CD14-positive monocyte (primary cell): ENCODE measurements around the gene CORO1C. TPM values are rescaled to one million over a fixed set of nuclear protein-coding genes. Genes with fewer than 3 reads are reported as not detected.

ENCODE experiments used
- DNase-seq, 3 donors: peaks; one replicate each; pipeline ENCODE4 v3.0.0-alpha.2; 2011 to 2022
- H2AFZ ChIP-seq: 2 replicates; pipeline ENCODE4 v1.6.0; 2012; ENCODE audit warnings: mild to moderate bottlenecking, low read depth, low read length, inconsistent platforms; ENCODE audit not compliant: insufficient read depth, poor library complexity, severe bottlenecking
- H3K27ac ChIP-seq, 2 donors: 1 replicate in 1 of 2; 2 replicates in 1 of 2; pipeline ENCODE4 v1.5.1; 2012 to 2013; ENCODE audit warnings: low read length in 2 of 2, control low read depth in 1 of 2, inconsistent platforms in 1 of 2, low read depth in 1 of 2, mild to moderate bottlenecking in 1 of 2
- H3K27me3 ChIP-seq, 2 donors: one replicate each; pipeline versions ENCODE4 v1.6.0 to v1.6.1; 2011 to 2013; ENCODE audit warnings: low read length in 2 of 2; ENCODE audit not compliant: control insufficient read depth in 2 of 2, insufficient read depth in 2 of 2
- H3K36me3 ChIP-seq, 2 donors: replicated peaks in 1 of 2; 1 replicate in 1 of 2; 2 replicates in 1 of 2; pipeline versions ENCODE4 v1.5.1 to v1.6.1; 2012 to 2013; ENCODE audit warnings: low read length in 2 of 2, control low read depth in 1 of 2, inconsistent platforms in 1 of 2, mild to moderate bottlenecking in 1 of 2; ENCODE audit not compliant: insufficient read depth in 2 of 2, control insufficient read depth in 1 of 2
- H3K4me1 ChIP-seq, 2 donors: 1 replicate in 1 of 2; 2 replicates in 1 of 2; pipeline versions ENCODE4 v1.5.1 to v1.6.1; 2012 to 2013; ENCODE audit warnings: low read length in 2 of 2, control low read depth in 1 of 2, inconsistent platforms in 1 of 2, mild to moderate bottlenecking in 1 of 2, moderate library complexity in 1 of 2; ENCODE audit not compliant: insufficient read depth in 2 of 2, control insufficient read depth in 1 of 2
- H3K4me2 ChIP-seq: replicated peaks from 2 replicates; pipeline ENCODE3; 2012; ENCODE audit warnings: low read length, moderate library complexity, mild to moderate bottlenecking; ENCODE audit not compliant: poor library complexity, severe bottlenecking; ENCODE audit errors: extremely low read depth
- H3K4me3 ChIP-seq, 3 experiments: fragments of 200-600 bp in 1 of 3; sonication (generic) in 1 of 3; replicated peaks in 1 of 3; 1 replicate in 2 of 3; 2 replicates in 1 of 3; pipeline ENCODE4 v1.5.1; 2011 to 2013; ENCODE audit warnings: low read length in 3 of 3, mild to moderate bottlenecking in 3 of 3, control low read depth in 2 of 3, low read depth in 2 of 3, inconsistent platforms in 1 of 3, moderate library complexity in 1 of 3
- H3K79me2 ChIP-seq: 2 replicates; pipeline ENCODE4 v1.6.0; 2012; ENCODE audit warnings: mild to moderate bottlenecking, control low read depth, inconsistent platforms, low read length, moderate library complexity; ENCODE audit not compliant: insufficient read depth
- H3K9ac ChIP-seq: 2 replicates; pipeline ENCODE4 v1.6.0; 2017; ENCODE audit warnings: low read length, mild to moderate bottlenecking; ENCODE audit not compliant: insufficient read depth, poor library complexity, severe bottlenecking
- H3K9me3 ChIP-seq, 2 donors: replicated peaks in 1 of 2; 1 replicate in 1 of 2; 2 replicates in 1 of 2; pipeline versions ENCODE4 v1.5.1 to v1.6.1; 2012 to 2013; ENCODE audit warnings: low read length in 2 of 2, control low read depth in 1 of 2; ENCODE audit not compliant: control insufficient read depth in 1 of 2, insufficient read depth in 1 of 2
- H4K20me1 ChIP-seq: 2 replicates; pipeline ENCODE4 v1.6.0; 2012; ENCODE audit warnings: mild to moderate bottlenecking, low read length, control low read depth, moderate library complexity; ENCODE audit not compliant: insufficient read depth
- H3K27ac Mint-ChIP-seq, 7 donors: one replicate each; pipeline ENCODE4 v1.8.0; 2020; ENCODE audit warnings: mild to moderate bottlenecking in 7 of 7, mixed read lengths in 7 of 7, moderate library complexity in 6 of 7, inconsistent platforms in 2 of 7
- H3K27me3 Mint-ChIP-seq, 3 donors: one replicate each; pipeline ENCODE4 v1.8.0; 2021 to 2022; ENCODE audit warnings: low read depth in 3 of 3, mild to moderate bottlenecking in 3 of 3, mixed read lengths in 3 of 3, moderate library complexity in 3 of 3, inconsistent platforms in 1 of 3
- H3K36me3 Mint-ChIP-seq, 2 donors: one replicate each; pipeline ENCODE4 v1.8.0; 2020; ENCODE audit warnings: mixed read lengths in 2 of 2, inconsistent platforms in 1 of 2, mild to moderate bottlenecking in 1 of 2
- H3K4me1 Mint-ChIP-seq: one replicate; pipeline ENCODE4 v1.8.0; 2020; ENCODE audit warnings: mild to moderate bottlenecking, mixed read lengths
- H3K4me3 Mint-ChIP-seq, 2 donors: one replicate each; pipeline ENCODE4 v1.8.0; 2020; ENCODE audit warnings: mild to moderate bottlenecking in 2 of 2, mixed read lengths in 2 of 2, moderate library complexity in 1 of 2
- H3K9me3 Mint-ChIP-seq, 7 donors: one replicate each; pipeline ENCODE4 v1.8.0; 2020 to 2022; ENCODE audit warnings: mixed read lengths in 7 of 7, mild to moderate bottlenecking in 6 of 7, moderate library complexity in 6 of 7, inconsistent platforms in 2 of 7
- WGBS: methylation state at CpG from one replicate; pipeline ENCODE4 v1.1.5; 2013; ENCODE audit warnings: missing lambda C conversion rate; ENCODE audit not compliant: insufficient coverage; 5-methylcytosine and 5-hydroxymethylcytosine counted together
- intact Hi-C, 2 donors: fragments of 100-400 bp; cut with micrococcal nuclease; formaldehyde crosslinking; loops; one replicate each; pipeline versions ENCODE4 v1.15.0 to v1.15.1; 2023
- polyA plus RNA-seq, 3 donors: library from polyadenylated mRNA; depleted of rRNA in 1 of 3; unstranded in 2 of 3; stranded (reverse) in 1 of 3; fragments of 300-500 nt in 2 of 3; fragments of >200 nt in 1 of 3; fragmentation: Illumina TruSeq in 2 of 3; gene quantifications; 1 replicate in 2 of 3; 2 replicates in 1 of 3; pipeline ENCODE4 v1.2.3, GENCODE V29; 2012 to 2021
- TF ChIP-seq, protein P1 (sequence below): fragments of 200-600 bp; IDR thresholded peaks from one replicate; pipeline ENCODE4 v1.8.0; 2022; ENCODE audit warnings: antibody characterized with exemption, mild to moderate bottlenecking

CORO1C gene
- polyA plus RNA-seq, 3 donors = 77.5 to 285 (median 229) TPM

DNA sequence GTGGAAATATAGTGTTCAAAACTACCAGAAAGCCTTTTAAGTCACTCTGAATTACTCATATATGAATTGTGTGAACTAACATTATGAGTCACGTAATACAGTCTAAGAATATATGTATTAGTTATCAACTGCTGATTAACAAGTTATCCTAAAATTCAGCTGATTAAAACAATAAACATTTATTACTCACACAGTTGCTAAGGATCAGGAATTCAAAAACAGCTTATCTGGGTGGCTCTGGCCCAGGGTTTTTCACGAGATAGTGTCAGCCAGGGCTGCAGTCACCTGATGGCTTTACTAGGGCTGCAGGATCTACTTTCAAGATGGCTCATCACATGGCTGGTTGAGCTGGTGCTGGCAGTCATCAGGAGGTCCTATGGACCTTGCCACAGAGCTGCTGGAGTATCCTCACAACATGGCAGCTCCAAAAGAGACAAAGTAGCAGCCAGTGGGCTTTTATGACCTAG, 36.5 kb downstream of the CORO1C start:
- H3K36me3 Mint-ChIP-seq = peaks cover 62 to 63% of the 10 kb centered on the region in 2 donors
- no peak overlapping the region for H3K4me3 Mint-ChIP-seq
- intact Hi-C loops = loop anchor here in 1 of 2 donors (5.0 kb wide), 1 partner anchor 37 kb away; the partner anchor contains the start of gene CORO1C
- Histone ChIP-seq H3K9me3 (no peaks in the 10 kb centered on the region), H3K36me3 (peaks cover 23 to 58% of the 10 kb centered on the region in 2 donors), H3K27me3 (no peaks in the 10 kb centered on the region), H3K4me3 (no peak overlapping the region), H2AFZ (no peak overlapping the region), H3K4me1 (peaks cover 41 to 51% of the 10 kb centered on the region in 2 donors), H3K27ac (no peak overlapping the region), H3K79me2 (peaks cover 98% of the 10 kb centered on the region), H3K9ac (no peak overlapping the region), H4K20me1 (peaks cover 77% of the 10 kb centered on the region), H3K4me2 (no peak overlapping the region)
- peak in 1 of 3 donors; percentile 25 for DNase-seq
- TF ChIP-seq, protein P1, sequence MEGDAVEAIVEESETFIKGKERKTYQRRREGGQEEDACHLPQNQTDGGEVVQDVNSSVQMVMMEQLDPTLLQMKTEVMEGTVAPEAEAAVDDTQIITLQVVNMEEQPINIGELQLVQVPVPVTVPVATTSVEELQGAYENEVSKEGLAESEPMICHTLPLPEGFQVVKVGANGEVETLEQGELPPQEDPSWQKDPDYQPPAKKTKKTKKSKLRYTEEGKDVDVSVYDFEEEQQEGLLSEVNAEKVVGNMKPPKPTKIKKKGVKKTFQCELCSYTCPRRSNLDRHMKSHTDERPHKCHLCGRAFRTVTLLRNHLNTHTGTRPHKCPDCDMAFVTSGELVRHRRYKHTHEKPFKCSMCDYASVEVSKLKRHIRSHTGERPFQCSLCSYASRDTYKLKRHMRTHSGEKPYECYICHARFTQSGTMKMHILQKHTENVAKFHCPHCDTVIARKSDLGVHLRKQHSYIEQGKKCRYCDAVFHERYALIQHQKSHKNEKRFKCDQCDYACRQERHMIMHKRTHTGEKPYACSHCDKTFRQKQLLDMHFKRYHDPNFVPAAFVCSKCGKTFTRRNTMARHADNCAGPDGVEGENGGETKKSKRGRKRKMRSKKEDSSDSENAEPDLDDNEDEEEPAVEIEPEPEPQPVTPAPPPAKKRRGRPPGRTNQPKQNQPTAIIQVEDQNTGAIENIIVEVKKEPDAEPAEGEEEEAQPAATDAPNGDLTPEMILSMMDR = no peak
- peaks cover 61% of the 10 kb centered on the region for H3K4me1 Mint-ChIP-seq
- H3K9me3 Mint-ChIP-seq = no peaks in the 10 kb centered on the region
- peak overlapping the region in 5 of 7 donors; percentile 30 to 88 (median 60) for H3K27ac Mint-ChIP-seq
- H3K27me3 Mint-ChIP-seq = peaks cover 0 to 2% (median 0%) of the 10 kb centered on the region in 3 donors
- WGBS = 75% methylated on average over 1 of the region's 2 CpGs

DNA sequence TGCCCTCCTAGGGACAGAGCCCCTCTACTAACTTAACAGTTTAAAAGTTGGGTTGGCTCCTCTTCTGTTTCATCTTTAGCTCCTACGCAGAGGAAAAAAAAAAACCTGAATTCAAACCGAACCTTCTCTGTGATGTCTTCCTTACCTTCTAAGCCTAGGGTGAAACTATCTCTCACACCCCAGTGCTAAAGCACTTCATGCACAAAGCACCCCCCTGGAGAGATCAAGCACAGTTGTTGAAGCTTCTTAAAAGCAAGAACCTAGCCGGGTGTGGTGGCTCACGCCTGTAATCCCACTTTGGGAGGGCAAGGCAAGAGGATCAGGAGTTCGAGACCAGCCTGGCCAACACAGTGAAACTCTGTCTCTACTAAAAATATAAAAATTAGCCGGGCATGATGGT, 37.6 kb downstream of the CORO1C start:
- Histone ChIP-seq H3K9me3 (no peaks in the 10 kb centered on the region), H3K27me3 (no peaks in the 10 kb centered on the region), H4K20me1 (peaks cover 77% of the 10 kb centered on the region), H3K27ac (peak overlapping the region in 1 of 2 donors; percentile 98), H3K36me3 (peaks cover 12 to 47% of the 10 kb centered on the region in 2 donors), H3K4me2 (no peak overlapping the region), H3K4me3 (no peak overlapping the region), H3K79me2 (peaks cover 98% of the 10 kb centered on the region), H2AFZ (no peak overlapping the region), H3K4me1 (peaks cover 48 to 61% of the 10 kb centered on the region in 2 donors), H3K9ac (no peak overlapping the region)
- H3K36me3 Mint-ChIP-seq = peaks cover 58 to 60% of the 10 kb centered on the region in 2 donors
- WGBS = 83% methylated on average over 1 of the region's 6 CpGs
- TF ChIP-seq, protein P1 = no peak
- H3K27me3 Mint-ChIP-seq = peaks cover 0 to 2% (median 0%) of the 10 kb centered on the region in 3 donors
- peaks cover 70% of the 10 kb centered on the region for H3K4me1 Mint-ChIP-seq
- no peak overlapping the region for H3K4me3 Mint-ChIP-seq
- intact Hi-C loops = loop anchor here in 1 of 2 donors (5.0 kb wide), 1 partner anchor 39 kb away; the partner anchor contains the start of gene CORO1C
- DNase-seq = no peak
- H3K9me3 Mint-ChIP-seq = no peaks in the 10 kb centered on the region
- H3K27ac Mint-ChIP-seq = peak overlapping the region; percentile 68 to 100 (median 95)
